ENCODE measurements around the gene YRDC.

YRDC gene

GRCh38 chr1:37797750-37798345 is 10.2 kb downstream of the YRDC start:
- no peak for DNase-seq (ENCODE audit: low spot score)
- in situ Hi-C loops (cut with MboI; ENCODE audit: low sequenced_read_pairs, unreplicated experiment), result no loop called here
- TF ChIP-seq CTCF (IDR thresholded peaks at IDR 0.05; ENCODE audit: borderline replicate concordance, control extremely low read depth, extremely low read depth, insufficient read depth, missing control alignments), result no peak

- TF ChIP-seq CTCF (IDR thresholded peaks at IDR 0.05; ENCODE audit: borderline replicate concordance, control extremely low read depth, extremely low read depth, insufficient read depth, missing control alignments), result no peak
- DNase-seq (ENCODE audit: low spot score), result peak; percentile 63
- in situ Hi-C loops (cut with MboI; ENCODE audit: low sequenced_read_pairs, unreplicated experiment), result no loop called here
Observed at GRCh38 chr1:37795340-37796125, 12.5 kb downstream of the YRDC start.

- in situ Hi-C loops (cut with MboI; ENCODE audit: low sequenced_read_pairs, unreplicated experiment), result no loop called here
- no peak for TF ChIP-seq CTCF (IDR thresholded peaks at IDR 0.05; ENCODE audit: borderline replicate concordance, control extremely low read depth, extremely low read depth, insufficient read depth, missing control alignments)
- no peak for DNase-seq (ENCODE audit: low spot score)
Observed at GRCh38 chr1:37794372-37795339, 13.4 kb downstream of the YRDC start.

GRCh38 chr1:37793773-37794371 is 14.1 kb downstream of the YRDC start, which contains the start of gene MANEAL:
Gene MANEAL (plus strand): TSS chr1:37793847. CDS start chr1:37794183, 336 bp downstream.
- in situ Hi-C loops (cut with MboI; ENCODE audit: low sequenced_read_pairs, unreplicated experiment), result no loop called here
- no peak for TF ChIP-seq CTCF (IDR thresholded peaks at IDR 0.05; ENCODE audit: borderline replicate concordance, control extremely low read depth, extremely low read depth, insufficient read depth, missing control alignments)
- DNase-seq (ENCODE audit: low spot score), result peak; percentile 85

GRCh38 chr1:37792943-37793686 is 14.9 kb downstream of the YRDC start:
- in situ Hi-C loops (cut with MboI; ENCODE audit: low sequenced_read_pairs, unreplicated experiment), result no loop called here
- no peak for TF ChIP-seq CTCF (IDR thresholded peaks at IDR 0.05; ENCODE audit: borderline replicate concordance, control extremely low read depth, extremely low read depth, insufficient read depth, missing control alignments)
- no peak for DNase-seq (ENCODE audit: low spot score)

All from GM13976 (cell line).